MCF 10A (cell line): ENCODE results near the gene FADS3. TPM values are rescaled to one million over a fixed set of nuclear protein-coding genes. Genes with fewer than 3 reads are reported as not detected.

Experiments
- BruUV-seq: library from RNA; stranded (reverse); fragments of 400-500 nt; replicated peaks from 2 replicates; lab custom pipeline; 2021; lab: Mats Ljungman, UMichigan
- CTCF ChIA-PET: fragments of 300-600 bp; sonication (Branson Sonifier 250); formaldehyde crosslinking; extraction: SDS; loops from one replicate; lab custom pipeline; 2021; ENCODE audit warnings: antibody characterized with exemption, inconsistent platforms; lab: Yijun Ruan, JAX
- POLR2A ChIA-PET: fragments of 300-600, 350-650 bp; sonication (Branson Sonifier 250); formaldehyde crosslinking; extraction: SDS; loops from one replicate; lab custom pipeline; 2020; ENCODE audit warnings: antibody characterized with exemption, inconsistent platforms; lab: Yijun Ruan, JAX
- DNase-seq: peaks from one replicate; pipeline ENCODE4 v3.0.0-alpha.2; 2018; ENCODE audit not compliant: unreplicated experiment
- H3K27ac Mint-ChIP-seq: one replicate; pipeline ENCODE4 v1.8.0; 2022; ENCODE audit warnings: mild to moderate bottlenecking, low read depth, mixed read lengths; ENCODE audit not compliant: unreplicated experiment
- H3K27me3 Mint-ChIP-seq: one replicate; pipeline ENCODE4 v1.8.0; 2022; ENCODE audit warnings: mixed read lengths; ENCODE audit not compliant: insufficient read depth, unreplicated experiment
- H3K36me3 Mint-ChIP-seq: one replicate; pipeline ENCODE4 v1.8.0; 2022; ENCODE audit warnings: mild to moderate bottlenecking, moderate library complexity, mixed read lengths; ENCODE audit not compliant: insufficient read depth, unreplicated experiment
- H3K4me1 Mint-ChIP-seq: one replicate; pipeline ENCODE4 v1.8.0; 2022; ENCODE audit warnings: mixed read lengths; ENCODE audit not compliant: insufficient read depth, unreplicated experiment
- H3K4me3 Mint-ChIP-seq: one replicate; pipeline ENCODE4 v1.8.0; 2022; ENCODE audit warnings: mild to moderate bottlenecking, moderate library complexity, mixed read lengths; ENCODE audit not compliant: unreplicated experiment
- H3K9me3 Mint-ChIP-seq: one replicate; pipeline ENCODE4 v1.8.0; 2022; ENCODE audit warnings: mixed read lengths; ENCODE audit not compliant: unreplicated experiment
- CTCF ChIP-seq: fragments of 200-600 bp; IDR thresholded peaks from one replicate; pipeline ENCODE4 v1.8.0; 2022; ENCODE audit warnings: antibody characterized with exemption, mild to moderate bottlenecking; ENCODE audit not compliant: unreplicated experiment
- intact Hi-C: fragments of 100-400 bp; cut with micrococcal nuclease; formaldehyde crosslinking; loops from 2 replicates; pipeline ENCODE4 v1.14.1; 2022
- total RNA-seq: library from RNA; stranded (reverse); gene quantifications from 2 replicates; pipeline ENCODE4 v1.2.3, GENCODE V29; 2022

Gene FADS3
- total RNA-seq, 1 experiment from 2014 or later, result 145 TPM

- no TSS peak for BruUV-seq
- DNase-seq, result no peak
- ChIA-PET CTCF (interaction anchor here (0.5 to 1.4 kb wide), 5 partner anchors 12 to 216 kb away, joined by 3 to 6 read pairs (median 3); no protein-coding TSS in a partner anchor), POLR2A (no interaction called here)
- H3K4me3 Mint-ChIP-seq, result no peak overlapping the region
- no peaks in the 10 kb centered on the region for H3K27me3 Mint-ChIP-seq
- no peaks in the 10 kb centered on the region for H3K9me3 Mint-ChIP-seq
- peaks cover 12% of the 10 kb centered on the region for H3K36me3 Mint-ChIP-seq
- no peak for TF ChIP-seq CTCF
- intact Hi-C loops, result no loop called here
- H3K4me1 Mint-ChIP-seq, result peaks cover 8% of the 10 kb centered on the region
- no peak overlapping the region for H3K27ac Mint-ChIP-seq
Observed at GRCh38 chr11:61866231-61866957, 25.0 kb downstream of the FADS3 start.

DNA sequence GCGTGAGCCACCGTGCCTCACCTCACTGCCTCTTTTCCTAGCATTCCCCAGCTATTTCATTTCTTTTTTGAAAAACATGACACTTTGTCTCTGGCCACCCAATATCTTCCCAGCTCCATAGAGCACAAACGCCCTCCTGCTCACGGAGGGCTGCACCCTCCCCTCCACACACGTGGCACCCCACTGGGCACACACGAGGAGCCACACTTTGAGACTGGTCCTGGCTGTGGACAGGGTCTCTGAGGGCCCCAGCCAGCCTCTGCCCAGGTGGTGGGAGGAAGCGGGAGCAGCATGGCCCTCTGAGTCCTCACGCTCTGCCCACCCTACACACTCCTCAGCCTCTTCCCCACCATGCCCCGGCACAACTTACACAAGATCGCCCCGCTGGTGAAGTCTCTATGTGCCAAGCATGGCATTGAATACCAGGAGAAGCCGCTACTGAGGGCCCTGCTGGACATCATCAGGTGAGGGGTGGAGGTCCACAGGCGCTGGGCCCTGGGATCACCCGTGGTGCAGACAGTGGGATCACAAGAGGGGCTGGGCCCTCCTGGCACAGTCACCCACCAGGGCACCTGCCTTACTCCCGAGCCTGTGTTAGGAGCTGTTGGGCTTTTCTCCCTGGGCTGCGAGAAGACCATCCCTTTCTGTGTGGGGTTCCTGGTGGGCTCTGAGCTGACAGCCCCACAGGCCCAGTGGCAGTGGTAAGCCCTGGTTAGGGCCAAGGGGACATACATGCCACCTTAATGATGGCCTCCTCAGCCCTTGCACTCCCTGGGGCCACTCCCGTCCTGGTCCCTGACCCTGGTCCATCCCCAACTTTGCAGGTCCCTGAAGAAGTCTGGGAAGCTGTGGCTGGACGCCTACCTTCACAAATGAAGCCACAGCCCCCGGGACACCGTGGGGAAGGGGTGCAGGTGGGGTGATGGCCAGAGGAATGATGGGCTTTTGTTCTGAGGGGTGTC, 26.2 kb downstream of the FADS3 start:
- ChIA-PET POLR2A (no interaction called here), CTCF (interaction anchor here (0.5 to 1.0 kb wide), 4 partner anchors 10 to 456 kb away, joined by 3 to 8 read pairs (median 3); no protein-coding TSS in a partner anchor)
- no peak for TF ChIP-seq CTCF
- intact Hi-C loops, result no loop called here
- peaks cover 5% of the 10 kb centered on the region for H3K4me1 Mint-ChIP-seq
- no peaks in the 10 kb centered on the region for H3K9me3 Mint-ChIP-seq
- BruUV-seq, result no TSS peak
- peaks cover 21% of the 10 kb centered on the region for H3K36me3 Mint-ChIP-seq
- DNase-seq, result no peak
- no peak overlapping the region for H3K27ac Mint-ChIP-seq
- H3K4me3 Mint-ChIP-seq, result no peak overlapping the region
- no peaks in the 10 kb centered on the region for H3K27me3 Mint-ChIP-seq

- no peak for TF ChIP-seq CTCF
- no peak for DNase-seq
- intact Hi-C loops, result no loop called here
- peaks cover 21% of the 10 kb centered on the region for H3K36me3 Mint-ChIP-seq
- POLR2A ChIA-PET, result no interaction called here
- no peak overlapping the region for H3K4me3 Mint-ChIP-seq
- no peaks in the 10 kb centered on the region for H3K9me3 Mint-ChIP-seq
- H3K27me3 Mint-ChIP-seq, result no peaks in the 10 kb centered on the region
- H3K27ac Mint-ChIP-seq, result no peak overlapping the region
- CTCF ChIA-PET, result no interaction called here
- H3K4me1 Mint-ChIP-seq, result peaks cover 6% of the 10 kb centered on the region
- no TSS peak for BruUV-seq
Observed at GRCh38 chr11:61863548-61864081, 27.7 kb downstream of the FADS3 start.
